ENCODE data around the gene PIK3R2. TPM values are rescaled to one million over a fixed set of nuclear protein-coding genes. Genes with fewer than 3 reads are reported as not detected.
A peak's percentile ranks its signal among the peaks of the same experiment; 100 is the strongest.

Gene PIK3R2
- total and polyA plus RNA-seq, 2 of the 13 experiments (the other 11 are each of a cell fraction or from before 2014, with no cell fraction given) = 18.6 to 25.3 TPM

GRCh38 chr19:18203863-18204393 is 51.0 kb downstream of the PIK3R2 start, which contains the start of gene RAB3A (continued):
- TF ChIP-seq CREB1 (IDR thresholded peaks at IDR 0.05) (peak; percentile 94), CREB1 (CRISPR knock-in tag; IDR thresholded peaks at IDR 0.05) (peak; percentile 85), PPARG (CRISPR knock-in tag; conservative IDR thresholded peaks at IDR 0.05) (no peak), ZNF30 (CRISPR knock-in tag; IDR thresholded peaks at IDR 0.05) (no peak), PHF20 (CRISPR knock-in tag; IDR thresholded peaks at IDR 0.05) (no peak; the same call in 1 of the 2 replicates), ZIK1 (CRISPR knock-in tag; IDR thresholded peaks at IDR 0.05; ENCODE audit: borderline replicate concordance, low read depth) (no peak), ZNF337 (CRISPR knock-in tag; IDR thresholded peaks at IDR 0.05; ENCODE audit: borderline replicate concordance, low read depth) (0 out of 2 replicates have a peak, but pooled peaks have one; percentile 19), MAF1 (CRISPR knock-in tag; IDR thresholded peaks at IDR 0.05; ENCODE audit: borderline replicate concordance) (no peak), ZNF44 (CRISPR knock-in tag; IDR thresholded peaks at IDR 0.05) (no peak), CBX1 (IDR thresholded peaks at IDR 0.05; ENCODE audit: low read depth) (peak; percentile 35), ZNF775 (CRISPR knock-in tag; IDR thresholded peaks at IDR 0.05; ENCODE audit: borderline replicate concordance) (no peak), ZNF468 (CRISPR knock-in tag; IDR thresholded peaks at IDR 0.05) (no peak), KDM4B (CRISPR knock-in tag; IDR thresholded peaks at IDR 0.05) (no peak), POLR2G (IDR thresholded peaks at IDR 0.05; ENCODE audit: low read depth, low read length) (no peak), RFX3 (CRISPR knock-in tag; IDR thresholded peaks at IDR 0.05) (no peak), MAFG (CRISPR knock-in tag; IDR thresholded peaks at IDR 0.05) (no peak), MEF2D (CRISPR knock-in tag; IDR thresholded peaks at IDR 0.05) (no peak), ZFP36 (IDR thresholded peaks at IDR 0.05; ENCODE audit: borderline replicate concordance, low read depth, low read length, partially characterized antibody) (no peak), HNRNPL (IDR thresholded peaks at IDR 0.05; ENCODE audit: low read depth, low read length) (no peak), CBFB (CRISPR knock-in tag; IDR thresholded peaks at IDR 0.05) (no peak), PLSCR1 (CRISPR knock-in tag; IDR thresholded peaks at IDR 0.05; ENCODE audit: borderline replicate concordance) (no peak), FOXA3 (CRISPR knock-in tag; IDR thresholded peaks at IDR 0.05) (peak; percentile 10; the same call in 1 of the 2 replicates), MTERF4 (CRISPR knock-in tag; IDR thresholded peaks at IDR 0.05) (no peak), NR1H2 (CRISPR knock-in tag; IDR thresholded peaks at IDR 0.05; ENCODE audit: borderline replicate concordance, low read depth) (no peak), ZSCAN25 (CRISPR knock-in tag; IDR thresholded peaks at IDR 0.05) (no peak), KLF6 (CRISPR knock-in tag; IDR thresholded peaks at IDR 0.05) (no peak), ZNF552 (CRISPR knock-in tag; IDR thresholded peaks at IDR 0.05; ENCODE audit: borderline replicate concordance) (no peak)
- TF ChIP-seq, protein P1, sequence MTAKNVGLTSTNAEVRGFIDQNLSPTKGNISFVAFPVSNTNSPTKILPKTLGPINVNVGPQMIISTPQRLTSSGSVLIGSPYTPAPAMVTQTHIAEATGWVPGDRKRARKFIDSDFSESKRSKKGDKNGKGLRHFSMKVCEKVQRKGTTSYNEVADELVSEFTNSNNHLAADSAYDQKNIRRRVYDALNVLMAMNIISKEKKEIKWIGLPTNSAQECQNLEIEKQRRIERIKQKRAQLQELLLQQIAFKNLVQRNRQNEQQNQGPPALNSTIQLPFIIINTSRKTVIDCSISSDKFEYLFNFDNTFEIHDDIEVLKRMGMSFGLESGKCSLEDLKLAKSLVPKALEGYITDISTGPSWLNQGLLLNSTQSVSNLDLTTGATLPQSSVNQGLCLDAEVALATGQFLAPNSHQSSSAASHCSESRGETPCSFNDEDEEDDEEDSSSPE (CRISPR knock-in tag; IDR thresholded peaks at IDR 0.05) = peak; percentile 31; the same call in 1 of the 2 replicates
- TF ChIP-seq, protein P2, sequence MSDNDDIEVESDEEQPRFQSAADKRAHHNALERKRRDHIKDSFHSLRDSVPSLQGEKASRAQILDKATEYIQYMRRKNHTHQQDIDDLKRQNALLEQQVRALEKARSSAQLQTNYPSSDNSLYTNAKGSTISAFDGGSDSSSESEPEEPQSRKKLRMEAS (IDR thresholded peaks at IDR 0.05) = no peak; the same call in 1 of the 2 replicates
- TF ChIP-seq, protein P3, sequence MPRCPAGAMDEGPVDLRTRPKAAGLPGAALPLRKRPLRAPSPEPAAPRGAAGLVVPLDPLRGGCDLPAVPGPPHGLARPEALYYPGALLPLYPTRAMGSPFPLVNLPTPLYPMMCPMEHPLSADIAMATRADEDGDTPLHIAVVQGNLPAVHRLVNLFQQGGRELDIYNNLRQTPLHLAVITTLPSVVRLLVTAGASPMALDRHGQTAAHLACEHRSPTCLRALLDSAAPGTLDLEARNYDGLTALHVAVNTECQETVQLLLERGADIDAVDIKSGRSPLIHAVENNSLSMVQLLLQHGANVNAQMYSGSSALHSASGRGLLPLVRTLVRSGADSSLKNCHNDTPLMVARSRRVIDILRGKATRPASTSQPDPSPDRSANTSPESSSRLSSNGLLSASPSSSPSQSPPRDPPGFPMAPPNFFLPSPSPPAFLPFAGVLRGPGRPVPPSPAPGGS (CRISPR knock-in tag; IDR thresholded peaks at IDR 0.05) = no peak
